Nephron progenitor cell (in vitro differentiated cells): ENCODE results near the gene COLGALT1.

Experiments used
- DNase-seq: peaks from one replicate; pipeline ENCODE4 v3.0.0; 2021
- H3K27ac Mint-ChIP-seq: 2 replicates; pipeline ENCODE4 v1.8.0; 2021; ENCODE audit warnings: mild to moderate bottlenecking, moderate library complexity, mixed read lengths
- H3K27me3 Mint-ChIP-seq: 2 replicates; pipeline ENCODE4 v1.8.0; 2021; ENCODE audit warnings: mild to moderate bottlenecking, low read depth, mixed read lengths; ENCODE audit not compliant: poor library complexity
- H3K36me3 Mint-ChIP-seq: 2 replicates; pipeline ENCODE4 v1.8.0; 2021; ENCODE audit warnings: low read depth, mixed read lengths
- H3K4me1 Mint-ChIP-seq: 2 replicates; pipeline ENCODE4 v1.8.0; 2021; ENCODE audit warnings: mixed read lengths
- H3K4me3 Mint-ChIP-seq: 2 replicates; pipeline ENCODE4 v1.8.0; 2021; ENCODE audit warnings: mild to moderate bottlenecking, moderate library complexity, mixed read lengths
- H3K9me3 Mint-ChIP-seq: 2 replicates; pipeline ENCODE4 v1.8.0; 2021; ENCODE audit warnings: mild to moderate bottlenecking, moderate library complexity, mixed read lengths
- CTCF ChIP-seq: fragments of 200-600 bp; sonication (generic); IDR thresholded peaks from 2 replicates; pipeline ENCODE4 v1.5.0; 2021; ENCODE audit warnings: antibody characterized with exemption

COLGALT1 gene

GRCh38 chr19:17538684-17539237 is 16.7 kb upstream of the COLGALT1 start:
- no peaks in the 10 kb centered on the region for H3K36me3 Mint-ChIP-seq
- H3K9me3 Mint-ChIP-seq, result peaks cover 8% of the 10 kb centered on the region
- H3K4me1 Mint-ChIP-seq, result peaks cover 15% of the 10 kb centered on the region
- no peak overlapping the region for H3K27ac Mint-ChIP-seq
- peaks cover 49% of the 10 kb centered on the region for H3K27me3 Mint-ChIP-seq
- no peak for DNase-seq
- TF ChIP-seq CTCF, result no peak
- peak overlapping the region; percentile 75 for H3K4me3 Mint-ChIP-seq

GRCh38 chr19:17539238-17540117 is 16.0 kb upstream of the COLGALT1 start:
- H3K4me3 Mint-ChIP-seq, result peak overlapping the region; percentile 77
- H3K4me1 Mint-ChIP-seq, result peaks cover 20% of the 10 kb centered on the region
- peaks cover 8% of the 10 kb centered on the region for H3K9me3 Mint-ChIP-seq
- H3K36me3 Mint-ChIP-seq, result no peaks in the 10 kb centered on the region
- no peak overlapping the region for H3K27ac Mint-ChIP-seq
- H3K27me3 Mint-ChIP-seq, result peaks cover 54% of the 10 kb centered on the region
- peak; percentile 99 for DNase-seq
- no peak for TF ChIP-seq CTCF

- peaks cover 52% of the 10 kb centered on the region for H3K27me3 Mint-ChIP-seq
- DNase-seq, result no peak
- H3K4me3 Mint-ChIP-seq, result no peak overlapping the region
- H3K36me3 Mint-ChIP-seq, result no peaks in the 10 kb centered on the region
- peaks cover 22% of the 10 kb centered on the region for H3K4me1 Mint-ChIP-seq
- no peak overlapping the region for H3K27ac Mint-ChIP-seq
- no peak for TF ChIP-seq CTCF
- peaks cover 8% of the 10 kb centered on the region for H3K9me3 Mint-ChIP-seq
These were observed 15.3 kb upstream of the COLGALT1 start for GRCh38 chr19:17540174-17540573.

- no peaks in the 10 kb centered on the region for H3K36me3 Mint-ChIP-seq
- peaks cover 27% of the 10 kb centered on the region for H3K4me1 Mint-ChIP-seq
- TF ChIP-seq CTCF, result no peak
- peaks cover 52% of the 10 kb centered on the region for H3K27me3 Mint-ChIP-seq
- H3K4me3 Mint-ChIP-seq, result peak overlapping the region; percentile 38
- H3K27ac Mint-ChIP-seq, result no peak overlapping the region
- H3K9me3 Mint-ChIP-seq, result peaks cover 8% of the 10 kb centered on the region
- DNase-seq, result no peak
These were observed 14.2 kb upstream of the COLGALT1 start for GRCh38 chr19:17541184-17541759.

- no peak overlapping the region for H3K27ac Mint-ChIP-seq
- no peak overlapping the region for H3K4me3 Mint-ChIP-seq
- no peak for DNase-seq
- no peaks in the 10 kb centered on the region for H3K36me3 Mint-ChIP-seq
- peaks cover 32% of the 10 kb centered on the region for H3K4me1 Mint-ChIP-seq
- TF ChIP-seq CTCF, result no peak
- peaks cover 44% of the 10 kb centered on the region for H3K27me3 Mint-ChIP-seq
- H3K9me3 Mint-ChIP-seq, result peaks cover 8% of the 10 kb centered on the region
These were observed 13.4 kb upstream of the COLGALT1 start for GRCh38 chr19:17542042-17542441.
